GM12878 (cell line): ENCODE data around the gene CCS. TPM values are rescaled to one million over a fixed set of nuclear protein-coding genes. Genes with fewer than 3 reads are reported as not detected.
A peak's percentile ranks its signal among the peaks of the same experiment; 100 is the strongest.

Experiments
- ATAC-seq: fragments of 200-7000 bp; cut with Tn5 transposase; 3 replicates; pipeline ENCODE4 v1.9.1; 2020; ENCODE audit warnings: mild to moderate bottlenecking, moderate library complexity
- BruUV-seq: library from RNA; stranded (reverse); fragments of 400-500 nt; replicated peaks from 2 replicates; lab custom pipeline; 2021; lab: Mats Ljungman, UMichigan
- CTCF ChIA-PET: fragments of 300-600 bp; sonication (Branson Sonifier 250); formaldehyde crosslinking; extraction: SDS; loops from one replicate; lab custom pipeline; 2021; ENCODE audit warnings: inconsistent platforms; lab: Yijun Ruan, JAX
- POLR2A ChIA-PET: fragments of 350-600 bp; formaldehyde crosslinking; extraction: SDS; loops from one replicate; lab custom pipeline; 2021; ENCODE audit warnings: inconsistent platforms; lab: Charles Lee
- RAD21 ChIA-PET: fragments of 300-600 bp; sonication (Branson Sonifier 250); formaldehyde crosslinking; loops from one replicate; lab custom pipeline; 2023; ENCODE audit warnings: antibody characterized with exemption; ENCODE audit not compliant: unreplicated experiment; lab: Charles Lee
- SMC1A ChIA-PET: fragments of 300-600 bp; sonication (Branson Sonifier 250); formaldehyde crosslinking; loops from one replicate; lab custom pipeline; 2023; ENCODE audit not compliant: unreplicated experiment, uncharacterized antibody; lab: Charles Lee
- DNase-seq: peaks from one replicate; pipeline ENCODE4 v3.0.0-alpha.2; 2011; ENCODE audit warnings: low read depth, low spot score
- FAIRE-seq: peaks from 3 replicates; lab custom pipeline; 2011; peaks lifted over from hg19 to GRCh38; lab: Jason Lieb, UNC
- H2AFZ ChIP-seq: 2 replicates; pipeline ENCODE4 v1.6.0; 2011; ENCODE audit warnings: low read depth, low read length, control low read depth; ENCODE audit not compliant: control insufficient read depth
- H3K27ac ChIP-seq: 2 replicates; pipeline ENCODE4 v1.5.1; 2011; ENCODE audit warnings: control low read depth; ENCODE audit not compliant: control insufficient read depth, insufficient read depth
- H3K27me3 ChIP-seq, 2 experiments: replicated peaks in 1 of 2; 2 replicates each; pipeline versions ENCODE4 v1.6.0 to v1.6.1; 2011; ENCODE audit warnings: low read length in 1 of 2; ENCODE audit not compliant: control insufficient read depth in 2 of 2, insufficient read depth in 2 of 2
- H3K36me3 ChIP-seq, 2 experiments: 2 replicates each; pipeline ENCODE4 v1.5.1; 2011; ENCODE audit warnings: low read length in 1 of 2; ENCODE audit not compliant: control insufficient read depth in 2 of 2, insufficient read depth in 2 of 2
- H3K4me1 ChIP-seq: 2 replicates; pipeline ENCODE4 v1.6.1; 2011; ENCODE audit warnings: mild to moderate bottlenecking, low read length, moderate library complexity, mixed read lengths; ENCODE audit not compliant: control insufficient read depth, insufficient read depth
- H3K4me2 ChIP-seq: 2 replicates; pipeline ENCODE4 v1.6.0; 2011; ENCODE audit warnings: control low read depth; ENCODE audit not compliant: control insufficient read depth, insufficient read depth
- H3K4me3 ChIP-seq: fragments of 200-600 bp; sonication (generic); 2 replicates; pipeline ENCODE4 v1.5.1; 2016
- H3K79me2 ChIP-seq: 2 replicates; pipeline ENCODE4 v1.6.0; 2011; ENCODE audit warnings: low read length; ENCODE audit not compliant: control insufficient read depth, insufficient read depth
- H3K9ac ChIP-seq: 2 replicates; pipeline ENCODE4 v1.8.0; 2011; ENCODE audit warnings: low read length, control low read depth, mixed read lengths; ENCODE audit not compliant: control insufficient read depth, insufficient read depth
- H3K9me3 ChIP-seq: replicated peaks from 3 replicates; pipeline ENCODE4 v1.5.1; 2011; ENCODE audit warnings: mild to moderate bottlenecking, low read length; ENCODE audit not compliant: control insufficient read depth, insufficient read depth
- H4K20me1 ChIP-seq: 2 replicates; pipeline ENCODE4 v1.6.0; 2011; ENCODE audit not compliant: control insufficient read depth, insufficient read depth
- ATF7 ChIP-seq: fragments of 450-650 bp; IDR thresholded peaks from 2 replicates; pipeline ENCODE4 v1.6.1; 2016; ENCODE audit warnings: low read depth, mild to moderate bottlenecking
- BACH1 ChIP-seq: fragments of 450-650 bp; IDR thresholded peaks from 2 replicates; pipeline ENCODE4 v1.6.1; 2017; ENCODE audit warnings: mild to moderate bottlenecking, borderline replicate concordance
- EED ChIP-seq: sonication (generic); IDR thresholded peaks from 2 replicates; pipeline ENCODE4 v1.6.1; 2016; ENCODE audit warnings: antibody characterized with exemption, low read depth
- GATAD2B ChIP-seq: fragments of 450-650 bp; conservative IDR thresholded peaks from 2 replicates; pipeline ENCODE4 v1.6.1; 2017; ENCODE audit warnings: low read depth, mild to moderate bottlenecking, moderate library complexity
- IKZF1 ChIP-seq: fragments of 450-650 bp; conservative IDR thresholded peaks from 2 replicates; pipeline ENCODE4 v1.6.1; 2017; ENCODE audit warnings: antibody characterized with exemption, mild to moderate bottlenecking
- IKZF2 ChIP-seq, 2 experiments: fragments of 450-650 bp; IDR thresholded peaks; 2 replicates each; pipeline ENCODE4 v1.6.1; 2017; ENCODE audit warnings: mild to moderate bottlenecking in 2 of 2, moderate library complexity in 2 of 2
- IRF3 ChIP-seq: fragments of 450-650 bp; IDR thresholded peaks from 2 replicates; pipeline ENCODE4 v1.6.1; 2014; ENCODE audit warnings: mild to moderate bottlenecking
- MLLT1 ChIP-seq: fragments of 450-650 bp; IDR thresholded peaks from 2 replicates; pipeline ENCODE4 v1.6.1; 2016; ENCODE audit warnings: mild to moderate bottlenecking
- NRF1 ChIP-seq: conservative IDR thresholded peaks from 2 replicates; pipeline ENCODE4 v1.6.1; 2011; ENCODE audit warnings: mild to moderate bottlenecking, low read depth, low read length, improper control_type of control experiment
- PML ChIP-seq: IDR thresholded peaks from 2 replicates; pipeline ENCODE4 v1.6.1; 2012; ENCODE audit warnings: low read length, inconsistent platforms
- POLR2AphosphoS5 ChIP-seq: IDR thresholded peaks from 2 replicates; pipeline ENCODE4 v1.6.1; 2011; ENCODE audit warnings: mild to moderate bottlenecking, low read length, inconsistent platforms
- RB1 ChIP-seq: fragments of 450-650 bp; formaldehyde crosslinking; IDR thresholded peaks from 2 replicates; pipeline ENCODE4 v1.6.1; 2017; ENCODE audit warnings: mild to moderate bottlenecking, borderline replicate concordance
- SMAD1 ChIP-seq: fragments of 450-650 bp; IDR thresholded peaks from 2 replicates; pipeline ENCODE4 v1.6.1; 2018; ENCODE audit warnings: mild to moderate bottlenecking, low read depth; ENCODE audit not compliant: partially characterized antibody
- SMARCA5 ChIP-seq: fragments of 450-650 bp; IDR thresholded peaks from 2 replicates; pipeline ENCODE4 v1.6.1; 2017; ENCODE audit warnings: mild to moderate bottlenecking
- SUPT20H ChIP-seq: IDR thresholded peaks from 2 replicates; pipeline ENCODE4 v1.6.1; 2011; ENCODE audit warnings: low read depth, mild to moderate bottlenecking, low read length, moderate library complexity, borderline replicate concordance; ENCODE audit not compliant: control insufficient read depth
- WRNIP1 ChIP-seq: IDR thresholded peaks from 2 replicates; pipeline ENCODE4 v1.6.1; 2011; ENCODE audit warnings: low read depth, low read length, improper control_type of control experiment, borderline replicate concordance
- ZNF384 ChIP-seq: IDR thresholded peaks from 2 replicates; pipeline ENCODE4 v1.6.1; 2012; ENCODE audit warnings: low read depth, mild to moderate bottlenecking, low read length, improper control_type of control experiment, borderline replicate concordance
- WGBS: methylation state at CpG from one replicate; pipeline ENCODE4 v1.1.6; 2016; ENCODE audit warnings: low lambda C conversion rate; ENCODE audit not compliant: insufficient replicate concordance, insufficient coverage; ENCODE audit errors: missing lambda C conversion rate; 5-methylcytosine and 5-hydroxymethylcytosine counted together
- in situ Hi-C: fragments of 300-500 bp; cut with MboI; formaldehyde crosslinking; loops from 9 replicates; pipeline ENCODE4 v1.14.3; 2018; ENCODE audit warnings: mixed read lengths
- intact Hi-C: fragments of 100-400 bp; cut with micrococcal nuclease; formaldehyde crosslinking; loops from one replicate; pipeline ENCODE4 v1.14.2; 2022; ENCODE audit not compliant: unreplicated experiment
- polyA plus RNA-seq, 11 experiments: library from polyadenylated mRNA; depleted of rRNA in 4 of 11; unstranded in 6 of 11; stranded (reverse) in 5 of 11; fragments of >200 nt; fragmentation: Nextera tagmentation in 4 of 11; fragmentation: Illumina TruSeq in 1 of 11; extraction: Ambion mirVana in 4 of 11; extraction: Trizol in 1 of 11; gene quantifications; 1 replicate in 1 of 11; 2 replicates in 10 of 11; pipeline versions ENCODE4 v1.2.1 to v1.2.3, GENCODE V29; 2011 to 2016; ENCODE audit warnings: inconsistent platforms in 2 of 11, missing spikeins in 2 of 11, low read depth in 1 of 11
- total RNA-seq, 4 experiments: library from RNA; depleted of rRNA in 3 of 4; stranded (reverse); fragments of >200 nt in 3 of 4; fragmentation: Illumina TruSeq in 1 of 4; extraction: Trizol in 1 of 4; gene quantifications; 2 replicates each; pipeline versions ENCODE4 v1.2.1 to v1.2.3, GENCODE V29; 2013 to 2021

CCS gene
- total and polyA plus RNA-seq, 10 of the 15 experiments (the other 5 are each of a cell fraction or from before 2014, with no cell fraction given) = 1.5 to 44.2 (median 30.6) TPM

- TF ChIP-seq RB1 = no peak
- TF ChIP-seq IRF3 = peak; percentile 81
- TF ChIP-seq PML = peak; percentile 99
Observed at GRCh38 chr11:66616379-66617154, 23.6 kb downstream of the CCS start, which contains the start of gene RBM14 (continued).

- peak overlapping the region; percentile 70 for H3K9ac ChIP-seq
- H3K9me3 ChIP-seq = no peaks in the 10 kb centered on the region
- peak overlapping the region; percentile 64 for H3K4me2 ChIP-seq
- 0 out of 2 replicates have a peak, but pooled peaks cover 2% of the 10 kb centered on the region for H3K4me1 ChIP-seq
- ChIA-PET POLR2A (interaction anchor here (0.6 to 8.7 kb wide), 12 partner anchors 9 to 305 kb away, joined by 3 to 105 read pairs (median 8); partner anchors contain the start of genes ACTN3, CCDC87, CCS and RBM4), CTCF (interaction anchor here (1.4 to 10.1 kb wide), 6 partner anchors 10 to 304 kb away, joined by 4 to 71 read pairs (median 8); partner anchors contain the start of genes CCDC87, CCS, RBM4 and RBM4B), RAD21 (interaction anchor here (1.0 to 3.8 kb wide), 3 partner anchors 21 to 60 kb away, joined by 3 to 25 read pairs (median 20); partner anchors contain the start of genes RBM4 and RBM4B), SMC1A (interaction anchor here (0.9 to 5.2 kb wide), 4 partner anchors 20 to 60 kb away, joined by 5 to 28 read pairs (median 14); partner anchors contain the start of genes CCDC87, CCS, RBM4 and RBM4B)
- in situ Hi-C loops (no loop called here), intact Hi-C loops (loop anchor here (2.0 kb wide), 2 partner anchors 24 to 60 kb away; partner anchors contain the start of genes CCDC87, CCS and RBM4B)
- FAIRE-seq (no peak), ATAC-seq (no peak), DNase-seq (no peak)
- H3K27me3 ChIP-seq = no peaks in the 10 kb centered on the region
- H3K36me3 ChIP-seq = peaks cover 0 to 15% of the 10 kb centered on the region in 2 experiments; a peak in 1 of 4 replicates
- WGBS = 2% methylated on average over 26 of the region's 38 CpGs
- peaks cover 15% of the 10 kb centered on the region for H4K20me1 ChIP-seq
- H3K79me2 ChIP-seq = peaks cover 63% of the 10 kb centered on the region
- H3K4me3 ChIP-seq = peak overlapping the region; percentile 90
- BruUV-seq = no TSS peak
- H2AFZ ChIP-seq = no peak overlapping the region; the same call in 1 of the 2 replicates
- H3K27ac ChIP-seq = peak overlapping the region; percentile 93
- TF ChIP-seq BACH1 (0 out of 2 replicates have a peak, but pooled peaks have one; percentile 44), NRF1 (no peak), WRNIP1 (0 out of 2 replicates have a peak, but pooled peaks have one; percentile 37), SUPT20H (no peak), ZNF384 (no peak), IKZF2 (IDR thresholded peaks at IDR 0.05) (0 out of 4 replicates have a peak, but pooled peaks of 1 of the 2 experiments have one; percentile 29), SMAD1 (no peak), ATF7 (no peak), EED (0 out of 2 replicates have a peak, but pooled peaks have one; percentile 21), SMARCA5 (0 out of 2 replicates have a peak, but pooled peaks have one; percentile 30), IKZF1 (peak; percentile 15), MLLT1 (peak; percentile 35), POLR2AphosphoS5 (0 out of 2 replicates have a peak, but pooled peaks have one; percentile 10), GATAD2B (no peak)
Observed at GRCh38 chr11:66617155-66617834, 24.3 kb downstream of the CCS start.
